NCI-H460 (cell line): Measurements from ENCODE around the gene GSG1L. TPM values are rescaled to one million over a fixed set of nuclear protein-coding genes. Genes with fewer than 3 reads are reported as not detected.

Experiments used
- DNase-seq: peaks from one replicate; pipeline ENCODE4 v3.0.0-alpha.2; 2016; ENCODE audit warnings: low read depth; ENCODE audit errors: extremely low read depth
- total RNA-seq: library from RNA; depleted of rRNA; stranded (reverse); fragments of >200 nt; shearing (Covaris generic); gene quantifications from 2 replicates; pipeline ENCODE4 v1.2.3, GENCODE V29; 2014

The GSG1L gene
- total RNA-seq, 1 experiment from 2014 or later: not detected

- peak; percentile 54 for DNase-seq
Observed at GRCh38 chr16:27867122-27868110, 196.1 kb downstream of the GSG1L start.

DNA sequence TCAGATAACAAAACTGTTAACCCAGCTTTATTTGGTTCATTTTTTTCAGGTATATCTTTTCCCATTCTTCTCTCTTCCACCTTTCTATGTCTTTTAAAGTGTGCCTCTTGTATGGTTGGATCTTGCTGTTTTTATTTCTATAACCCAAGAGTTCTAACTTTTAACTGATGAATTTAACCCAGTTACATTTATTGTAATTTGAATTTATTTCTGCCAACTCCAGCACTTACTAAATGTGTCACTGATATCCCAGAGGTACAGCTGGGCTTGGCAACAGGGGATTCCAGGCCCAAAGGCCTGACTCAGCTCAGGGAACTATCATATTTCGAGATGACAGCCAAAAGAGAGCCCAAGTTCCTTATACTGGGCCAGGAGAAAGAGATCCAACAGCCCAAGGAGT is 200.1 kb downstream of the GSG1L start:
- DNase-seq: no peak

DNA sequence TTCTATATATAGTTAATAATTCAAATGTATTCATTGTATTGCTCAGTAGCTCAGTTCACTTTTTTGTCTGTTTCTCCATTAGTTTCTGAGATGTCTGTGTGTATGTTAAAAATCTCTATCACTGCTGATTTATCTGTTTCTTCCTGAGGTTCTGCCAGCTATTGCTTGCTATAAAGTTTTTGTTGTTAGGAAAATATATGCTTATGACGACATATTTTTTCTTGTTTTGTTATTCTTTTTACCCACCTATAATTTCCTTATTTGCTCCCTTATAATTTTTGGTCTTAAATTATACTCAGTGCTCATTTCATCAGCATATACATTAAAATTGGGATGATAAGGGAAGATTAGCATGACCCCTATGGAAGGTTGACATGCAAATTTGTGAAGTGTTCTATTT is 200.6 kb downstream of the GSG1L start:
- no peak for DNase-seq

DNA sequence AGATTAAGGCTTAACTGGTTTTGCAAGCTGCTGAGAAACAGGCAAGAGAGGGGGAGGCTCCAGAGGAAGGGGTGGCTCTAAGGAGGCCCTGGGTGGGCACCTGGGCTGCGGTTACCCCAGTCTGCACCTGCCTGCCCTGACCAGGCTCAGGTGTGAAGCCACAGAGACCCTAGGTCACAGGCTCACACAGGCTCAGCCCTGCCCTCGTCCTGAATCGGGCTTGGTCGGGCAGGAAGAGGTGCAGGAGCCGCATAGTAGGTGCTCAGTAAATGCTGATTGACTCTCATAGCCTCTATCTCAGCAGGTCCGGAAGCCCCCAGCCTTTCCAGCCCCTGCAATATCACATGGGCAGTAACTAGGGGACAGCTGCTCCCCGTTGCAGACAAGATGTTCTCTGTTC is 203.4 kb downstream of the GSG1L start:
- no peak for DNase-seq

DNA sequence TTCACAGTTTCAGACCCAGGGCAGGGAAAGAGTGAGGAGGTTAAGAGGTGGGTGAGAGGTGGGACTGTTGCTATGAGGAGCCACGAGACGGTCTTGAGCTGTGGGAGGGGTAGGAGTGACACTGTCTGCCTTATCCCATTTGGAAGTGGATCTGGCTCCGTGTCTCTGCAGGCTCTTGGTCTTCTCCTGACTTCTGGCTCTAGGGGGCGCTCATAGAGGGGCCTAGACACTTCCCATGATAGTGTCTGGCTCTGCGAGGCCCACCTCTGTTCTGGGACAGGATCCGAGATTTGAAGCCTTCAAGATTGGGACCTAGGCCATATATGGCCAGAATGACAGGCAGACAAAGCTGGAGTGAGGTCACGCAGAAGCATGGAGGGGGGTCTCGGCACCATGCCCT is 204.5 kb downstream of the GSG1L start:
- no peak for DNase-seq

DNA sequence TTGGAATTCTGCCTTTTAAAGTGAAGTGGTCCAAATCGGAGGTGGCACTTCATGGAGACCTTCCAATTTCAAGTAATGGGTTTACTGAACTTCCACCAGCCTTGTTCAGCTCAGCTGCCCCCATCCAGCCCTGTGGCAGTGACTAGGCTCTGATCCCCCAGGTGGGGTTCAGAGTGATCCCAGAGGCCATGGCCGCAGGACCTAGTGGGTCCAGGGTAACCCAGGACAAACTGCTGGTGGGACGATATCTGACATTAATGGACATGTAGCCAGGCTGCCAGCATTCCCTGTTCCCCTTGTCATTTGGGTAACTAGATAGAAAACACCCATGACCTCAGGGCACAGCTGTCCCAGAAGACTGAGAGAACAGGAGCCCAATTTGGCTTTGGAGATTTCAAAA is 209.9 kb downstream of the GSG1L start:
- no peak for DNase-seq

- no peak for DNase-seq
Observed at GRCh38 chr16:27853101-27853500, 210.4 kb downstream of the GSG1L start.

DNA sequence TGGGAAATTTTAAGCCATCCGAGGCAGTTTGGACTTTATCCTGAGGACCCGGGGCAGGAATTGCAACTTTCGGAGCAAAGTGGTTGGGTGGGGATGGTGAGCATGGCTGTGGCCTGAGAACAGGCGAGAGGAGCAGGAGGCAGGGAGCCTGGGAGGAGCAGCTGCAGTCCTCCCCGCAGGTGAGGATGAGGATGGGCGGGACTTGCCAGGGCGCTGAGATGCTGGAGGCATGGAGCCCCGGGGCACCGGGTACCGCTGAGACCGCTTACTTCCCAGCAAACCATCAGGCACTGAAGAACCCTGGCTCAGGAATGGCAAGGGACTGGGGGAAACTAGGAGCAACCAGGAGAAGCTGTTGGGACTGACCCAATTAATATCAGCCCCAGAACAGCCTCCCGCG is 210.8 kb downstream of the GSG1L start:
- no peak for DNase-seq

- DNase-seq: no peak
Observed at GRCh38 chr16:27852116-27852515, 211.4 kb downstream of the GSG1L start.

DNA sequence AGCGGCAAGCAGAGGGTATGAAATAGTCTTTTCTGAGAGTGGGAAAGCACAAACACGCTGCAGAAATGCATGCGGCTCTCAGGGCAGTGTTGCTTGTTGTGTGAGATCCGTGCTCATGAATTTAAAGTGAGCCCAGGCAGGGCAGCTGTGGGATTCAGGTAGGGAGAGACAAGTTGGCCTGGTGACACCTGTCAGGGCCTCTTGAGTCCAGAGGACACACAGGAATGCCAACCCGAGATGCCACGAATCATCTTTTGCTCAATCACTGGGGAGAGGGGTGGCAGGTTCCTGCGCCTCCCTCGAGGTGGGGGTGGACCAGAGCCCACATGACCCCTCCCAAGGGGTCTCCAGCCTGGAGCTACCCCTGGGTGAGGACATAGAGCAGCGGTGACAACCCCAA is 211.9 kb downstream of the GSG1L start:
- DNase-seq: no peak

DNA sequence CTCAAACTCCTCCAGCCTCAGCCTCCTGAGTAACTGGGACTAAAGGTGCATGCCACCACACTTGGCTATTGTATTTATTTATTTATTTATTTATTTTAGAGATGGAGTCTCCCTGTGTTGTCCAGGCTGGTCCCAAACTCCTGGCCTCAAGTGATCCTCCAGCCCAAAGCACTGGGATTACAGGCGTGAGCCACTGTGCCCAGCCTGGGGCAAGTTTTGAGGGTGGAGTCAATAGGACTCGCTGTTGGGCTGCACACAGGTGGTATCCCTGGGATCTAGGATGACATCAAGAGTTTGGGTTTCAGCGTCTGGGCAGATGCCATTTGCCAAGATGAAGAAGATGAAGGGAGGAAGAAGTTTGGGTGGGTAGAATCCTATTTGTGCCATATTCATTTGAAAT is 213.9 kb downstream of the GSG1L start:
- no peak for DNase-seq

DNA sequence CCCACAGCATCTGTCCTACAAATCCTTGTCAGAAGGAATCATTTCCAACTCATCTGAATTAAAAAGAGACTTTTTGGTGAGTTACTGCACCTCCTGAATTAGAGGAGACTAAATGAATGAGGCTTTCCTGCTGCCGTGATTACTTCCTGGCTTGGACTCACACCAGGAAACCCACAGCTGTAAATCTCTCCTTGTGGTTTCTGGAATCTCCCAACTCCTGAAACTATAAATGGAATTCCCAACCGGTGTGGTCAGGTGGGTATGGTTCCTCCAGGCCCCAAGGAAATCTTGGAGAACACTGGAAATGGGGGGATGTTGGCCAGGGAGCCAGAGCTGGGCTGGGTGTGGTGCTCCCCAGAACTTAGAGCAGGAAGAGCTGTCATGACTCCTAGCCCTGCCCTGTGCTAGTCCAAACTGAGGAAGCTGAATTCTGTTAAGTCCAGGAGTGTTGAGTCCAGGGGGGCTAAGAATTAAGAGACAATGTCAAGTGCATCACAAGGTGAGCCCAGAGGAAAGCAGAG is 216.4 kb downstream of the GSG1L start:
- no peak for DNase-seq

DNA sequence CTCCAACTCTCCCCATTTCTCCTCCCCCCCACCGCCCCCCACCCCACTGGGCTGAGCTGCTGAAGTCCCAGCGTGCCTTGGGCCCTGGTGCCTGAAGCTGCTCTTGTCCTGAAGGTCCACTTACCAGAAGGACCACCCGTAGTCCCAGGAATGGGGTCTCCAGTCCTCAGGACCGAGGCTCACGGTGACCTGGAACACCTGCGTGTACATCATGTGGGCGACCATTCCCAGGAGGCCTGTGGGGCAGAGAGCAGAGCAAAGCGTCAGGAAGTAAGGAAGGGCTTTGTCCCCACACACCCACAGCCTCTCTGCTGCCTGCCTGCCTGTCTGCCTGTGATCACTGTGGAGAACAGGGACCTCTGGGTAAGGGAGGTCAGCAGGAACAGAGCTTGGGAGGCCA is 218.7 kb downstream of the GSG1L start:
- DNase-seq: no peak

- DNase-seq: no peak
Observed at GRCh38 chr16:27843800-27844199, 219.7 kb downstream of the GSG1L start.

DNA sequence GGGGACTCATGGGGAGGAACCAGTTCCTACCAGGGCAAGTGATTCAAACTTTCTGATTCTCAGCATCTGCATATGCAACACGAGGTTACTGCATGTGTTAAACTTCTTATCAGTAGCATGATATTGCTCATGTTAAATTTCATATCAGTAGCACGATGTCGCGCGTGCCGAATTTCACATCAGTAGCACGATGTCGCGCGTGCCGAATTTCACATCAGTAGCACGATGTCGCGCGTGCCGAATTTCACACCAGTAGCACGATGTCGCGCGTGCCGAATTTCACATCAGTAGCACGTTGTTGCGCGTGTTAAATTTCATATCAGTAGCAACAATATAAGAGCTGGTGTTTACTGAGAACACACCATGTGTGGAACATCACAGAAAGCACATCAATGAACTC is 221.6 kb downstream of the GSG1L start:
- DNase-seq: no peak

DNA sequence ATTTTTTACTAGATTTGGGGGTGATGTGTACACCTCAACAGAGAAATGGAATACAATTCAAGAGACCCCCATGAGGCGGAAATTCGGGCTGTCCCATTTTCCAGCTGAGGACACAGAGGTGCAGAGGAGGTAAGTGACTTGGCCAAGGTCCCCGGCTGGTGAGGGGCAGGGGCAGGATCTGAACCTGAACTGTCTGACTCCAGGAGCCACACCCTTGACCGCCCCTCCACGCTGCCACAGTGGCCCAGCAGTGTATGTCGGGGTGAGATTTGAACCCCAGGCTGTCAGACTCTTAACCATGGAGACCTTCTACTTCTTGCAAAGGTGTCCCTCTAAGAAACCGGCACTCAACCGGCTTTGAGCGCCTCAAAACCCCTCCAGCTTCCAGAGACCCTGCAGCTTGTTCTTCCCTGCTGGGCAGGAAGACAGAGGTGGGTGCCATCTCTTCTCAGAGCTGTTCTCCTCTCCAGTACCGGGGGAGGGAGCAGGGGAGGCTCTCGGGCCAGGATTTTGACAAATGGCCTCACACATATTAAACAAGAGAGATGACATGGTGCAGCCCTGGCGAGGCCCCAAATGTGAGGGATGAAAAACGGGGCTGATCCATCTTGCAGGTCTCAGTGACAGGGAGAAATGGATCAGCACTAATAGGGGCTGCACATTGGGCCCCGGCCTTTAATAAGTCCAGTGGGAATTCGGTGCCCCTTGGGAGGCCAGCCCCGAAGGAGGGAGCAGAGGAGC is 222.3 kb downstream of the GSG1L start:
- no peak for DNase-seq

GRCh38 chr16:27840311-27841060 is 223.0 kb downstream of the GSG1L start:
- DNase-seq: no peak

DNA sequence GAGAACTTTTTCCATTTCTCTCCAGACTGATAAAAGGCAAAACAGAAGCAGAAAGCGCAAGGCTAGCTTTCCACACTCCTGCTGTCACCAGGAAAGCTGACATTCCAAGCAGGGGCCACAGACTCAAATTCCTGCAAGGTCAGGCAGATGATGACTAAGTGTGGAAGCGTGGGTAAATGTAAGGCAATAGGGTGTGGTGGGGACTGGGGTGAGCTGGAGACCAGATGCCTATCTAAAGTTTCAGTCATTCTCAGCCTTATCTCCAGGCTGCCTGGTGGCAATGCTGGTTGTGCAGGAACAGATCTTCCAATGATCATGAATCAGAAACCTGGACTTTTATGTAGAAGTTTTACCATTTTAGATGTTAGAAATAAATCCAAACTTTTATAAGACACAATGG is 224.1 kb downstream of the GSG1L start:
- no peak for DNase-seq

GRCh38 chr16:27838536-27839175 is 224.9 kb downstream of the GSG1L start:
- no peak for DNase-seq

DNA sequence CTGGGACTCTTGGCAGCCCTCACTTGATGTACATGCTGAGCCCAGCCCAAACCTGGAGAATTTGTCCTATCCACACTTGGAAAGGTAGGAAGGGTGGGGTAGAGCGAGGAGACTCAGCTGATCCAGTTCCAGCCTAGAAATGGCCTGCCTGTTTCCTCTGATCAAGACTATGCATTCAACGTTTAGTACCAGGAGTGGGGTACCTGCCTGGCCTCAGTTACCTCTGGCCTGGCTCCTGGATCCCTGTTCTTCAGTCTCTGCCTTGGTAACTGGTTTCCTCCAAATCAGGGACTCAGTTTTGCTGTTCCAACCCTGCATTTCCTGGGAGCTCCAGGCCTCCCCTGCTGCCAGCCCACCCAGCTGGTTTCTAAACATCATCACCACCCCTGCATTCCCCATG is 233.5 kb downstream of the GSG1L start:
- no peak for DNase-seq
